Measurements from ENCODE around the gene CFAP92.

The CFAP92 gene

GRCh38 chr3:128873244-128874022 is 120.4 kb downstream of the CFAP92 start:
- H3K27me3 ChIP-seq (ENCODE audit: insufficient read depth, poor library complexity, severe bottlenecking): no peaks in the 10 kb centered on the region
- TF ChIP-seq CTCF (IDR thresholded peaks at IDR 0.05; ENCODE audit: poor library complexity, severe bottlenecking): no peak
- H3K27ac ChIP-seq (ENCODE audit: poor library complexity, severe bottlenecking): no peak overlapping the region
- H3K9me3 ChIP-seq (ENCODE audit: severe bottlenecking): no peaks in the 10 kb centered on the region
- no peak overlapping the region for H3K4me3 ChIP-seq (ENCODE audit: severe bottlenecking)
- DNase-seq (ENCODE audit: low spot score) (no peak), ATAC-seq (ENCODE audit: low read depth) (no peak)
- peaks cover 4% of the 10 kb centered on the region for H3K4me1 ChIP-seq (ENCODE audit: insufficient read depth, poor library complexity, severe bottlenecking)
- no peaks in the 10 kb centered on the region for H3K36me3 ChIP-seq (ENCODE audit: low read depth)

- TF ChIP-seq CTCF (IDR thresholded peaks at IDR 0.05; ENCODE audit: poor library complexity, severe bottlenecking): no peak
- Histone ChIP-seq H3K4me1 (ENCODE audit: insufficient read depth, poor library complexity, severe bottlenecking) (no peaks in the 10 kb centered on the region), H3K9me3 (ENCODE audit: severe bottlenecking) (no peaks in the 10 kb centered on the region), H3K27me3 (ENCODE audit: insufficient read depth, poor library complexity, severe bottlenecking) (no peaks in the 10 kb centered on the region), H3K4me3 (ENCODE audit: severe bottlenecking) (no peak overlapping the region), H3K36me3 (ENCODE audit: low read depth) (no peaks in the 10 kb centered on the region), H3K27ac (ENCODE audit: poor library complexity, severe bottlenecking) (no peak overlapping the region)
- no peak for ATAC-seq (ENCODE audit: low read depth)
- DNase-seq (ENCODE audit: low spot score): no peak
Measured at GRCh38 chr3:128872744-128873143, 121.1 kb downstream of the CFAP92 start.

GRCh38 chr3:128872282-128872681 is 121.6 kb downstream of the CFAP92 start:
- Histone ChIP-seq H3K4me3 (ENCODE audit: severe bottlenecking) (no peak overlapping the region), H3K27ac (ENCODE audit: poor library complexity, severe bottlenecking) (no peak overlapping the region), H3K36me3 (ENCODE audit: low read depth) (no peaks in the 10 kb centered on the region), H3K4me1 (ENCODE audit: insufficient read depth, poor library complexity, severe bottlenecking) (no peaks in the 10 kb centered on the region), H3K27me3 (ENCODE audit: insufficient read depth, poor library complexity, severe bottlenecking) (no peaks in the 10 kb centered on the region), H3K9me3 (ENCODE audit: severe bottlenecking) (no peaks in the 10 kb centered on the region)
- ATAC-seq (ENCODE audit: low read depth) (no peak), DNase-seq (ENCODE audit: low spot score) (no peak)
- no peak for TF ChIP-seq CTCF (IDR thresholded peaks at IDR 0.05; ENCODE audit: poor library complexity, severe bottlenecking)

GRCh38 chr3:128870347-128870746 is 123.5 kb downstream of the CFAP92 start:
- DNase-seq (ENCODE audit: low spot score): no peak

More at GRCh38 chr3:128870347-128870746, 123.5 kb downstream of the CFAP92 start:
- TF ChIP-seq CTCF (IDR thresholded peaks at IDR 0.05; ENCODE audit: poor library complexity, severe bottlenecking): no peak
- Histone ChIP-seq H3K36me3 (ENCODE audit: low read depth) (no peaks in the 10 kb centered on the region), H3K4me1 (ENCODE audit: insufficient read depth, poor library complexity, severe bottlenecking) (no peaks in the 10 kb centered on the region), H3K4me3 (ENCODE audit: severe bottlenecking) (no peak overlapping the region), H3K27ac (ENCODE audit: poor library complexity, severe bottlenecking) (no peak overlapping the region), H3K9me3 (ENCODE audit: severe bottlenecking) (no peaks in the 10 kb centered on the region), H3K27me3 (ENCODE audit: insufficient read depth, poor library complexity, severe bottlenecking) (no peaks in the 10 kb centered on the region)
- no peak for ATAC-seq (ENCODE audit: low read depth)

Measured in RWPE2 (cell line).